HG03045 (cell line): ENCODE measurements around the gene SNED1.
A peak's percentile ranks its signal among the peaks of the same experiment; 100 is the strongest.

Experiments
- ATAC-seq: cut with Tn5 transposase; IDR thresholded peaks from one replicate; pipeline ENCODE4 v1.9.1; 2021; ENCODE audit warnings: mild to moderate bottlenecking, moderate library complexity; ENCODE audit not compliant: unreplicated experiment

Gene SNED1

DNA sequence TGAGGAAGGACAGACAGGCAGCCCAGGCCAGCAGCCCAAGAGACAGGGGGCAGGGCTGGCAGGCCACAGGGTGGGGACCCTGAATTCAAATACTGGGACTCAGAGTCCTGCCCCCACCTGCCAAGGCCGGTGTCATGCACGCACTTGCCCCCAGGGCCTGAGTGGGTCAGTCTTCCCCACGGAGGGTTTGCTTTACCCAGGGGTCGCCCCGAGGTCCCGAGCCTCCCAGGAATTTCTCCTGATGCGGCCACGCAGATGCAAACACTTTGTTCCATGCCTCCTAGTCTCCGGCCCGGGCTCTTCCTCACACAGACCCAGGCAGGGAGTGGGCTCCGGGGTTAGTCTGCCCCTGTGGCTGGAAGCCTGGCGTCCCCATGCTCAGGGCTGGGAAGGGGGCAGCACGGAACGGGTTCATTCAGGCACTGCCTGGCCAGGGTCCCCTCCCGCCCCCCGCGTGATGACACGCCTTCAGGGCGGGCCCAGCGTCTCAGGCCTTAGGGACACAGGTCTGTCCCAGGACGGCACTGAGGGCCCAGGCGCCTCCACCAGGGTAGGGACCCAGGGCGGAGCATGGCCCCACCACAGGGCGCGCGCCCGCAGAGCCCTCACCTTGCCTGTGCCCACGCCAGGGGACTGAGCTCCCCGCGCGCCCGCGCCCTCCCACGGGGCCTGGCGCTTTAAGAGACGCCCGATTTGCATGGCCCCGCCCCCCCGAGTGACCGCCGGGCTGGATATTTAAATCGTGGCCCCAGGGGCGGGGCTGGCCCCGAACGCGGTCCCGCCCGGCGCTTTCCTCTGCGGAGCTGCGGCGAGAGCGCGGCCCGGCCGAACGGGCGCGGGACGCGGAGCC lies at the start of gene SNED1:
Gene SNED1 (plus strand): TSS at position 763 of the 850 bp plus-strand sequence. CDS start 220 bp downstream, outside the sequence.
- peak; percentile 55 for ATAC-seq

DNA sequence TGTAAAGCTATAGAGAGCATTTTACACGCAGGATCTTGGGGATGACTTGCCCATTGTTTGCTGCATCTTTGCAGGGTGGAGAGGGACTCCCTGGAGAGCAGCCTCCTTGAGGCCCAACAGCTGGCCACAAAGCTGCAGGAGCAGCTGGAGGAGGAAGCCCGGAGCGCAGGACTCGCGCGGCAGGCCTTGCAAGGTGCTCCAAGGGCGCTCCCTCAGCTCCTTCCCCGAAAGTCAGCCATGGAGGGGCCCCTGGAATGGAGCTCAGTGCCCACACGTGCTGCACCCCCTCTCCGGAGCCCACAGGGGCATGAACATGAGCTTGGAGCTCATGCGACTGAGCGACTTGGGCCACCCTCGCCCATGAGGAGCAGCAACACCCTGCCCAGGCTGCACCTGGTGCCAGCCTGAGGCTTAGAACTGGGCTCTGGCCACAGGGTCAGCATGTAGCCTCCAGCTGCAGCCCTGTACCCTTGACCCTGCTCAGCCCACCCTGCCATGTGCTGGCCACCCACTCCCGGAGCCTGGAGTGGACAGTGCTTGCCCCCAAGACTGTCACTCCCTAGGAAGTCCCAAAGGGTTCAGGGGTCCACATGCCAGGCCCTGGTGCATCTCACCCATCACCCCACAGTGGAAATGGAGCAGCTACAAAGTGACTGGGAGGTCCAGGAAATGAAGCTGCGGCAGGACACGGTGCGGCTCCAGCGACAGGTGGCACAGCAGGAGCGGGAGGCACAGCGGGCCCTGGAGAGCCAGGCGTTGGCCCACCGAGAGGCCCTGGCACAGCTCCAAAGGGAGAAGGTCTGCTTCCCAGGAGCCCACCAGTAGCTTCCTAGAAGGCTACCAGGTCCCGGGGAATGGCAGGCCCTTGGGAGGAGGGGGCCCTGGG lies 49.3 kb upstream of the SNED1 start:
- ATAC-seq = no peak

DNA sequence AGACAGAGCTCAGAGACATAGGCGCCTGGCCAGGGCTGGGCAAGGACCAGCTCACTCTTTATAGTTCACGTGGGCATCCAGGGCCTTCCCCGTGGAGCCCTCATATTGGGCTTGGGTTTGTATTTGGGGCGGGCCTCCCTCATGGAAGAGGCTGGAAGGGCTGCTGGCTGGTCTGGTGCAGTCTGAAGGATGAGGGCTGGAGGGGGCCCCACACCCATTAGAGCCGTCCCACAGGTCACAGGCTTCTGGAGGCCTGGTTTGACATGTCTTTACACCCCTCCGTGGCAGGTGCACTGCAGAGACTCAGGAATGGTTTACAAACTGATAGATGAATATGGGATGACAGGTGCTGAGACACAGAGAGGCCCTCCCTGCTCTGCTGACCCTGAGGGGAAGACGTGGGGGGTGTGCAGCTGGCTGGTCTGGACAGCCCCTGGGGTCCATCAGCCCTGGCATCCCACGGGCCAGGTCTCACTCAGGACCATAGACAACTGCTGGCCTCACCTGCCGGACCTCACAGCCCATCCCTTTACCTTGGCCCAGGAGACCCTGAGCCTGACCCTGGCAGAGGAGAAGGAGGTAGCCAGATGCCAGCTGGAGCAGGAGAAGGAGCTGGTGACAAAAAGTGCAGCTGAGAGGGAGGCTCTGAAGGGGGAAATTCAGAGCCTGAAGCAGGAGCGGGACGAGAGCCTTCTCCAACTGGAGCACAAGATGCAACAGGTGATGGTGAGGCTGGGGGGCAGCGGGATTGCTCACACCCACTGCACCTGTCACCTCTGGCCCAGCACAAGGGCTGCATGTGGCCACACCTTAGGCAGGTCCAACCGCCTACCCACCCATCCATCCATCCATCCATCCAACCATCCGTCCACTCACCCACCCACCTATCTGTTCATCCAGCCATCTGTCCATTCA lies 48.4 kb upstream of the SNED1 start:
- no peak for ATAC-seq

DNA sequence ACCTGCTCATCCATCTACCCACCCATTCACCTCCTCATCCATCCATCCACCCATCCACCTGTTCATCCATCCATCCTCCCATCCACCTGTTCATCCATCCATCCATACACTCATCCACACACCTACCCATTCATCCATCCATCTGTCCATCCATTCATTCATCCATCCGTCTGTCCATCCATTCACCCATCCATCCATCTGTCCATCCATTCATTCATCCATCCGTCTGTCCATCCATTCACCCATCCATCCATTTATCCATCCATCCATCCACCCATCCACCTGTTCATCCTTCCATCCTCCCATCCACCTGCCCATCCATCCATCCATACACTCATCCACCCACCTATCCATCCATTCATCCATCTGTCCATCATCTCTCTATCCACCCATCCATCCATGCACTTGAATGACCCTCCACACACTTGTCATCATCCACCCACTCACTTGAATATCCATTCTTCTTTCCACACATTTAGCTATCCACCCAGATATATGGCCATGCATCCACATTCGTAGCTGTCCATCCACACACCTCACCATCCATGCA lies 47.3 kb upstream of the SNED1 start:
- no peak for ATAC-seq

DNA sequence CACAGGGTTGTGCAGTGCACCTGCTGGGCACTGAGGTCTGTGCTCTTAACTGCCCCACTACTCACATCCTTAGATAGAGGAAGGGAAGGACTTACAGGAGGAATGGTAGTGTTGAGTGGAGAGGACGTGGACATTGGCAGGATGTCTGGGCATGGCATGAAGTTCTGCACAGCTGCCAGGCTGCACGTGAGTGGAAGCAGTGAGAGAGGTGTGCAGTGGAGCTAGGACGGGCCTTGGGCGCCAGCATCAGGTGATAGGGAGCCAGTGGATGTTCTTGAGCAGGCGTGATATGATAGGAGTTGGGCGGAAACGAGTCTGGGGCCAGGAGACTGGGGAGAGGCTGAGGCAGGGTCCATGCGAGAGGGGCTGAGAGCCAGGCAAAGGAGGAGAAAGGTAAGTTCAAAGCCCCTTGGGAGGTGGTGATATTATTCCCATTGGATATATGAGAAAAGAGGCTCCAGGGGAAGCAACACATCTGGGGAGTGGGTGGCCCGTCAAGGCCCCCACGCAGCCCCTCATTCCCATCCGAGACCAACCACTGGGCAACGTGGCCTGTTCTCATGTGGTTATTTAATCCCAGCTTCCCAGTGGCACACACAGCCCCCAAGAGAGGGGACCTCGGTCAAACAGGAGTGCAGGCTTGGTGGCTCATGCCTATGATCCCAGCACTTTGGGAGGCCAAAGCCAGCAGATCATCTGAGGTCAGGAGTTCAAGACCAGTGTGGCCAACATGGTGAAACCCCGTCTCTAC lies 45.7 kb upstream of the SNED1 start:
- no peak for ATAC-seq

DNA sequence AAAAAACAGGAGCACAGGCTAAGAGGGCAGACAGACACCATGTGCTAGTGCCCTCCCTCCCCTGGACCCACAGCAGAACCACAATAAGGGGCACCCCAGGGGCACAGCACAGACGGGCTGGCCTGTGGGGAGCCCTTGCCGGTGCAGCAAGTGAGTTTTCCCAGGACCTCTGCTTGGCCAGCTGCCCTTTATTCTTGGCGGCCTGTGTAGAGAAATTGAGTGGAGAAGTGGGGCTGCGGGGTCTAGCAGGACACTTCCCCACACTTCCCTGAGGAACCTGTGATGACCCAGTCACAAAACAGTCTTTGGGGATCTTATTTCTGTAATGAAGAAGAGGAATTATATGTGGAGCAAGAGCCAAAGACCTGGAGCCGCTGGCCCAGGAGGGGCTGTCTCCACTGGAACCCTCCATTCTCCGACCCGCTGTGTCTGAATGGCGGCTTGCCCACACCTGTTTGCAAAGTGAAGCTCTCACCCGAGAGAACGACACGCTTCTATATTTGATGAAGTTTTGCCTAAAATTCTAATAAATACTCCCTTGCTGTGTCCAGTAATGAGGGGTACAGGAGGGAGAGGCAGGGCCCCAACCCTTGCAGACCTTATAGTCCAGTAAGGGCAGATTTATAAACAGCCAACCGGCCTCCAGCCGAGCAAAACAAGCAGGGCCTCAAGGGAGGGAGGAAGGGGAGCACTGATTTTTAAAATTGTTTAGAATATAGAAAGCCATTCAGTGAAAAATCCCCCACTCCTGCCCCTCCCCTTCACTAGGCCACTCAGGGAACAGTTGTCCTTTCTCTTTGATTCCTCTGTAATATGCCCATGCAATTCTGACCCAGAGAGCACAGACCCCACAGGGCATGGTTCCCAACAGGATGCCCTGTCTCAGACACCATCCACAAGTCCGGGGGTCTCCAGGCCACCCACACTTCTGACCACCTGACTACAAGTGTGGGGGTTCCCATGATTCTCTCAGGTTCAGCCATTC lies 44.7 kb upstream of the SNED1 start:
- no peak for ATAC-seq

DNA sequence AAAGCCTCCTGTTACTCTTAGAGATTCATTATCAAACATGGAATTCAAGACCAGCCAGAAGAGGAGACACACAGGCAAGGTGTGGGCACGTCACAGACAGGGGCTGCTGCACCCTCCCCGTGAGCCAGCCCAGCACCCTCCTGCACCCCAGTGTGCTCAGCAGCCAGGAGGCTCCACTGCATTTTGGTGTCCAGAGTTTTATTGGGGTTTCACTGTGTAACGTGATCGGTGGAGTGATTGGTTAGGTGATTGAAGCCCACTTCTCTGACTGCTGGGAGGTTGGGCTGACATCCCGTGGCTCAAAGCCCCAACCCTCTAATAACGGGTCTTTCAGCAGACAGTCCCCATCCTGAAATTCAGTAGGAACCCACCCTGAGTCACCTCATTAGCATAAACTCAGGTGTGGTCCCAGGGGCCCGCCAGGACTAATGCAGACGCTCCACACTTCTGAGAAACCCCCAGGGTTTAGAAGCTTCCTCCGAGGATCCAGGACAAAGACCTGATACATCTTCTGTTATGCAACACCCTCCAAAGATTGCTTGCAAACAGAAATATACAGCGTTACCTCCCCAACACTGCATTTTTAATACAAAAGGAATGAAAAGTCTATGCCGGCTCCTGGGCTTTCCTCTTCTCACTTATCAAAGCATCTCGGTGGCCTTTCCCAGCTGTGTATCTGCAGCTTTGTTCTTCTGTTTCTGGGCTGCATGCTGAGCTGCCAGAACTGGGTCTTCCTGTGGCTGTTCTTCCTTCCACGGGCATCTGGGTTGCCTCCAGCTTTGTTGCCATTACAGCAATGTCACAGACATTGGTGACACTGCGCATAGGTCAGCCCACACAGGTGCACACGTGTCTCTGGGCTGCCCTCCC lies 43.7 kb upstream of the SNED1 start:
- no peak for ATAC-seq

DNA sequence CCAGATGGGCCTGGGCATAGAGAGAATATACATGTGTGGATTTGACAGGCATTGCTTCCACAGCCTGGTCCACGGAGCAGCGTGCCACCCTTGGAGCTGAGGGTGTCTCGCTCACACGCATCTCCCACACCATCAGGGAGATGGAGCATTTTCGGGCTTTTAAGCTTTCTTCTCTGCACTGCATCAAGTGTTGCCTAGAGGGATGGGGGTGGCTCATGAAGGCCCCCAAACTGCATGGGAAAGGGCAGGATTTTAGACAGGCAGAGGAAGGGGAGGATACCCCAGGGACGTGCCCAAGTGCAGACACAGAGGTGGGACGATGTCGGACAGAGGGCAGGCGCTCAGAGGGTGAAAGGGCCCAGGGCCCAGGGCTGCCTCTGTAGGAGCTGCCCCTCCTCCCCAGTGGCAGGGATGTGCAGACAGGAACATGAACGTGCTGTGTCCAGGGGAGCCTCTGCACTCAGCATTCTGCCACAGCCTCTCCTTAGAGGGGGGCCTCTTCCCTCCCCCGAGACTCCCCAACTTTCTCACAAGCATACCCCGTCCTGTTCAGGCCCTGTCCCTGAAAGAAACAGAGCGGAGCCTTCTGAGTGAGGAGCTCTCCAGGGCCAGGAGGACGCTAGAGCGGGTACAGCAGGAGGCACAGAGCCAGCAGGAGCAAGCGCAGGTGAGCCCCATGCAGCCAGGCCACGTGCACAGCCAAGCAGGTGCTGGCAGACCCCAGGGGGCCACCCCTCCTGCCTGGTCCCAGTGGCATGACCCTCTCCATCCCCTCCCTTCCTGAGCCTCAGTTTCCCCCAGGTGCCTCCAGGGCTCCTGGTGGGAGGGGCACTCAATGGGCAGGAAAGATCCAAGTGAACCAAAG lies 42.9 kb upstream of the SNED1 start:
- no peak for ATAC-seq

DNA sequence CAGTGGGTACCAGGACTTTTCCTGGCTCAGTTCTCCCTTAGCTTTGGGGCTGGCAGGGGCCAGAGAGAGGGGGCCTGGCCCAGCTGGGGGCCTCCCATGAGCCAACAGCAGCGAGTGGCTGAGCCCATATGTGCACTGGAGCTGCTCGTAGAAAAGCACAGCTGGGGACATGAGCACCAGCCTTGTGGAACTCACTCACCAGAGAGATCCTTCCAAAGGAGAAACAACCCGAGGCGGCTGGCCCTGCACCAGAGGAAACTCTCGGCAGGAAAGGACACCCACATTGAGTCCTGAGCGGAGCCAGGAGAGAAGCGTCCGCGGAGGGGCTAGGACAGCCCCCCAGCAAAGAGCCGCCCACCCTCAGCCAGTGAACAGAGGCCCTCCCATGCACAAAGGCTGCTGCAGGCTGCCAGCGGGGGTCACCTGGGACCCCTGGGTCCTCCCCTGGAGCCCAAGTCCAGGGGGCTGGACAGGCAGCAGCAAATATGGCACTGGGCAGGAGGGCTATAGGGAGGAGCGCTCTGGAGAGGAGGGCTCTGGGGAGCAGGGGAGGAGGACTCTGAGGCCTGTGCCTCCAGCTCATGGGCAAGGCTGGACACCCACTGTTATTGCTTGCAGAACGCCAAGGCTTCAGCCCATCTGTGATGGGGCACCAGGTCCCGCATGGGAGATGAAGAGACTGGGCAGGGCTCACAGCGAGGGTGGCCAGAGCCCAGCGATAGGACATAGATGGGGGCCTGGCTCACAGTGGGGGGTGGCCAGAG lies 42.1 kb upstream of the SNED1 start:
- ATAC-seq = no peak

DNA sequence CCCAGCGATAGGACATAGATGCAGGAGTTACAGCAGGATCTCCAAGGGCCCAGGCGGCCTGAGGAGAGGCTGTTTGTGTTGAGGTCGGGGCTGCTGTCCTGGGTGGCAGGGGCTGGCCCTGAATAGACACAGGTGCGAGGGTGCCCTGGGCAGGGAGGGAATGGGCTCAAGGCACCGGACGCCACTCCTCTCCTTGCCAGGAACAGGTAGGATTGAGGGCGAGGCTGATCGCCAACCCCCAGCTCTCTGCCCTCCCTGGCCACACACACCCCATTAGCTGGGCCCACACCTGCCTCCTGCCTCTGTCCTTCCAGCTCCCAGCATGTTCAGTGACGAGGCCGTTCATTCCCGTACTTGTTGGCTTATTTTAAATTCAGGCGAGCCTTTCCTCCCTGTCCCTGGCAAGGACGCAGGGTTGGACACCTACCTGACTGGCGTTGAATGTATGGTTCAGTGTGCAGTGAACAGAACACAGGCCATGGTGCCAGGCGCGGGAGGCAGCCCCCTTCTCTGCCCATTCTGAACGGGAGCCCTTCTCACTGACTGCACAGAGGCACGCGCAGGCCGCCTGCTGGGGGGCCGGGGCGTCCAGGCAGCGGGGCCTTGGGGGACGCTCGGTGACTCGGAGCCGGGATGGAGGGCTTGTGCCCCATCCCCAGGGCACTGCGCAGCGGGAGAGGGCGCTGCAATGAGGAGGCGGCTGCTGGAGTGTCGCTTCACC lies 41.3 kb upstream of the SNED1 start:
- no peak for ATAC-seq

DNA sequence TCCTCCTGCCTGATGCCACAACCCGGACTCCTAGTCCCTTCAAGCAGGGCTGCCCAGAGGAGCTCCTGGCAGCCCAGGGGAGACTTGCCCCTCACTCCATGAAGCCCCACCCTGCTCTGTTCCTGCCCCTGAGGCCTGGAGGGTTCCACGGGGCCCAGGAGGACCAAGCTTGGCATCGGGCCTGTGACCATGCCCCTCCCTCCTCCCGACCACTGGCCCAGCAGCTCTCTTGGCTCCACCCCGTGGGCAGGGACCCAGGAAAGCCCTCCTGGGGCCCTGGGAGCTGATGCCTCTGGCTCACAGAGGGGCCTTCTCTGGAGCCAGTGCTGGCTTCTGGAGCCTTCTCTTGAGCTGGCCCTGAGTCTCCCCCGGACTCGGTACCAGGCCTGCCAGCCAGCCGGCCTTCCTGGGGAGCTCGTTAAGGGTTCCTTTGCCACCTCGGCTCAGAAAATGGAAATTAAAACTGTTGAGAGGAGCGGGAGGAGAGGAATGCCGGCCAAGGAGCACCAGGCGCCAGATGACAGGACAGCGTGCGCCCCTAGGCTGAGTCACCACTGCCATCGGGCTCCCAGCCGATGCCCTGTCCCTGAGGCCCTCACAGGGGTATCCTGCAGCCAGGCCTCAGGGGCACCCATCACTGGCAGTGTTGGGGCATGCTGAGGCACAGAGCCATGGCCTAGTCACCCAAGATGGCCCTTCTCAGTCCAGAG lies 40.6 kb upstream of the SNED1 start:
- no peak for ATAC-seq

DNA sequence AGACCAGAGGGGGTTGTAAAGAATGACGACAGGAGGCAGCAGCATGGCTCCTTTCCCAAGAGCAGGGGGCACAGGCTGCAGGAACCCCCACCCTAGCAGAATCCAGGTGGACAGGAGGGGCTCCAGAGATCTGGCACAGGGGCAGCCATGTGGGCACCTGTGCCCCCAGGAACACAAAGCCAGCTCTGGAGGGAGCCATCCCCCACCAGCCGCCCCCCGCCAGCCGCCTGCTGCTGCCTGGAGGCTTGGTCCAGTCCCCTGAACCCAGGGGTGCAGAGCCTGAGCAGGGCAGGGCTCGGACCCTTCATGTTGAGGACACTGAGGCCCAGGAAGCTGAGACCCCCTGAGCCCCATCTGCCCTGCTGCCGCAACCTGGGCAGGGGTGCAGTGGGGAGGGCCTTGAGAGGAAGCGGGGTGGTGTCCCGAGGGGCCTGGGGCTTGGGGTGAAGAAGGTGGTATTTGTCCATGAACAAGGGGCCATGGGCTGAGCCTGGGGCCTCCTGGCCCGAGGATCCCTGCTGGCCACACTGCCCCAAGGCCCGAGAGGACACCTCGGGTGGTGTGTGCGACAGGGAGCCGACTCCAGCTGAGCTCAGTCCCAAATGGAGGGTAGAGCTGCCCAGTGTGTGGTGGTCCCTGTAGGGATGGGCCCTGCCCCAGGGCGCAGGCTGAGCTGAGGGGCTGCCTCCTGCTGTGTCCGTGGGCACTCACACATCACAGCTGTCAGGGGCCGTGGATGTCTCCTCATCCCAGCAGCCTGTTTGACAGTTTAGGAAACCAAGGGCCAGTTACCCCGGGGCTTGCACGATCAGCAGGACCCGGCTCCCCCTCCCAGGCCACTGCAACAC lies 39.8 kb upstream of the SNED1 start:
- no peak for ATAC-seq

DNA sequence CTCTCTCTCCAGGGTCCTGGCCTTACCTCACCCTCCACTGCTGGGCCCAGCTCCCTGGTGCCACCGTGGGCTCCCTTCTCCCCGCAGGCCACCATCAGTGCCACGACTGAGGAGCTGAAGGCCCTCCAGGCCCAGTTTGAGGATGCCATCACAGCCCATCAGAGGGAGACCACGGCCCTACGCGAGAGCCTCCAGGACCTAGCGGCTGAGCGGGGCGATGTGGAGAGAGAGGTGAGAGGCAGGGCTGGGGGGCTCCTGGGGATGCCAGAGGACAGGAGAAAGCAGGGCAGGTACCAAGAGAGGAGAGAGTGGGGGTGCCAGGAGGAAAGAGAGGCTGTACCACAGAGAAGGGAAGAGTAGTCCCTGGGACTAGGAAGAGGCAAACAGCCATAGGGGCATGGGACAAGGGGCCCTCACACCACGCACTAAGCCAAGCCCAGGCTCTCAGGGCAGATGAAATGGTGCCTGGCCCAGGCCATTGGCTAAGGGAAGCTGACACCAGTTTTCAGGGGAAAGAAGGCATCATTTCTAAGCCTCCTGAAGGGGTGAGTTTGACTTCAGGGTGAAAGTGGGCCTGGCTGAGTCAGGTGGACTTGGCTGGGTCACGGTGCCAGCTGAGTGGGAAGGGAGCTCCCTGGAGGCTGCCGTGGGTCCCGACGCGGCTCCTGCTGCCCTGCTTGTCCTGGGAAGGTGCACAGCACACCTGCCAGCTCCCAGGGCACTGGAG lies 39.0 kb upstream of the SNED1 start:
- no peak for ATAC-seq
